ENCODE data around the gene DMAP1. TPM values are rescaled to one million over a fixed set of nuclear protein-coding genes. Genes with fewer than 3 reads are reported as not detected.
"Not testable (repeated sequence)": the region's sequence is repeated elsewhere in the genome, so short reads cannot be mapped to it uniquely, and the experiment has no call there.

DMAP1 gene, protein sequence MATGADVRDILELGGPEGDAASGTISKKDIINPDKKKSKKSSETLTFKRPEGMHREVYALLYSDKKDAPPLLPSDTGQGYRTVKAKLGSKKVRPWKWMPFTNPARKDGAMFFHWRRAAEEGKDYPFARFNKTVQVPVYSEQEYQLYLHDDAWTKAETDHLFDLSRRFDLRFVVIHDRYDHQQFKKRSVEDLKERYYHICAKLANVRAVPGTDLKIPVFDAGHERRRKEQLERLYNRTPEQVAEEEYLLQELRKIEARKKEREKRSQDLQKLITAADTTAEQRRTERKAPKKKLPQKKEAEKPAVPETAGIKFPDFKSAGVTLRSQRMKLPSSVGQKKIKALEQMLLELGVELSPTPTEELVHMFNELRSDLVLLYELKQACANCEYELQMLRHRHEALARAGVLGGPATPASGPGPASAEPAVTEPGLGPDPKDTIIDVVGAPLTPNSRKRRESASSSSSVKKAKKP
- total RNA-seq (2014; rRNA removed; shearing (Covaris generic); ENCODE audit: low replicate concordance), result 16.6 and 40.4 TPM in 2 replicates

DNA sequence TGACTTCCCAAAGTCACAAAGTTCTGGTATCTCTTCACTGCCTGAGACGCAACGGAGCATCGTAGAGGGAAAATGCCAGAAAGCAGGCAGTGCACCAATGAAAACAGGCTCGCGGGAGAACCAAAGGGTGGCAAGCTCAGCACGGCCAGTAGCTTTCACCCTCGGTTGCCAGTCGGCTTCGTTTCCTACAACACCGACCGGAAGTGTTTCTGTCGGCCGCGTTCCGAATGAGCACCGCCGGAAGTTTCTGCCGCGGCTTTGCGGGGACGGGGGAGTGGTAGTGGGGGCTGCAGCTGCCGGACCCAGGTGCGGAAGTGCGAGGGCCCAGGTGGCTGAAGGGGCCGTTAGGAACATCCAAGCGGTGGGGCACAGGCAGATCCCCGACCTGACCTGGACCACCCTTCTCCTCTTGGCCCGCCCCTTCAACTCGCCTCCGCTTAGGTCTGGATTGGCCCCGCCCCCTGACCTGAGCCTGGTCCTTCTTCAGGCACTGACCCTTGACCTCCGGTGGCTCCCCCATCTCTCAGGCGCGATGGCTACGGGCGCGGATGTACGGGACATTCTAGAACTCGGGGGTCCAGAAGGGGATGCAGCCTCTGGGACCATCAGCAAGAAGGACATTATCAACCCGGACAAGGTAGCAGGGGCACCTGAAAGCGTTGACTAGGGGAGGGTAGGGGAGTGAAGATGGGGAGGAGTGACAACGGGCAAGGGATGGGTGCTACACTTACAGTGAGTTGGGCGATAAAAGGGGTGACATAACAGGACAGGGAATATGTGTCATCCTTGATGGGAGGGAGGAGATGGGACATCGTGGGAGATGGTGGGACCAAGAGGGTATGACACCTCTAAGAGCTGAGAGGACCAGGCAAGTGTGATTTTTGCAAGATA is at the start of gene DMAP1:
DMAP1 (plus strand) TSS at position 250 of the 891 bp plus-strand sequence; CDS start at position 533, 283 bp downstream.
- H3K9me3 ChIP-seq (ENCODE audit: low read length), result no peaks in the 10 kb centered on the region
- peak within 1 kb of the TSS; percentile 75 for H2AFZ ChIP-seq (ENCODE audit: low read length)
- H3K9ac ChIP-seq (ENCODE audit: low read length), result peak within 1 kb of the TSS; percentile 87
- H3K4me3 ChIP-seq (ENCODE audit: low read length), result peak within 1 kb of the TSS; percentile 93
- peaks cover 11% of the 10 kb centered on the region for H3K79me2 ChIP-seq (ENCODE audit: low read length)
- peak; percentile 97 for DNase-seq
- peaks cover 21% of the 10 kb centered on the region for H3K4me1 ChIP-seq (ENCODE audit: low read length)
- H3K36me3 ChIP-seq (ENCODE audit: insufficient read depth, low read length), result peaks cover 11% of the 10 kb centered on the region; the same call in 1 of the 2 replicates
- no peaks in the 10 kb centered on the region for H4K20me1 ChIP-seq (ENCODE audit: insufficient read depth, low read depth, low read length)
- peak within 1 kb of the TSS; percentile 91 for H3K4me2 ChIP-seq (ENCODE audit: low read depth, low read length, poor library complexity, severe bottlenecking)
- H3K27me3 ChIP-seq (ENCODE audit: low read length), result no peaks in the 10 kb centered on the region
- H3K9me2 ChIP-seq (replicated peaks; ENCODE audit: insufficient read depth, low read length), result no peaks in the 10 kb centered on the region
- H3K27ac ChIP-seq (ENCODE audit: low read length), result peak within 1 kb of the TSS; percentile 37; the same call in 1 of the 2 replicates

DNA sequence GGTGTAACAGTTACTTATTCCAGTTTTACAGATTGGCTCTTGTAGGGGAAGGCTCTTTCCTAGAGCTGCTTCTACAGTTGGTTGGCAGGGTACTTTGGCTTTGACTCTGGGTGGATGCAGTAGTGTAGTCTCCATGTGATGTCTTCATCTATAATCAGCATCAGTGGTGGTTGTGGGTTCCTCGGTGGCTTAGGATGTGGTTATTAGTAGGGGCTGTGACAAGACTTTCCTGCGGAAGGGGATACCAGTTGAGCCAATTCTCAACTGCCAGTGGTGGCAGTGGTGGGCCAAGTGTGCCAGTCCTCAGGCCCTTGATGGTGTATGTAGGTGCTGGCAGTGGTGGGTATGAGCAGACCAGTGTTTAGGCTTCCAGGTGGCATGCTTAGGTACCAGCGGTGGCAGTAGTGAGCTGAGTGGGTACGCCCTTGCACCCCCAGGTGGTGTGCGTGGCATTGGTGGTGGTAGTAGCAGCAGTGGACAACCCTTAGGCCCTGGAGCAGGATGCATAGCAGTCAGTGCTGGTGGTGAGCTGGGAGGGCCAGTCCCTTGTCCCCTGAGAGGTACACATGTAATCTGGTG is 44.7 kb upstream of the DMAP1 start:
- Histone ChIP-seq H3K4me2 (ENCODE audit: low read depth, low read length, poor library complexity, severe bottlenecking) (no peak overlapping the region), H3K79me2 (ENCODE audit: low read length) (no peaks in the 10 kb centered on the region), H3K9ac (ENCODE audit: low read length) (no peak overlapping the region), H3K4me1 (ENCODE audit: low read length) (no peaks in the 10 kb centered on the region), H3K36me3 (ENCODE audit: insufficient read depth, low read length) (no peaks in the 10 kb centered on the region), H3K4me3 (ENCODE audit: low read length) (no peak overlapping the region), H3K27ac (ENCODE audit: low read length) (no peak overlapping the region), H3K9me3 (ENCODE audit: low read length) (peaks cover 3% of the 10 kb centered on the region; the same call in 1 of the 2 replicates), H3K27me3 (ENCODE audit: low read length) (no peaks in the 10 kb centered on the region), H2AFZ (ENCODE audit: low read length) (no peak overlapping the region), H4K20me1 (ENCODE audit: insufficient read depth, low read depth, low read length) (no peaks in the 10 kb centered on the region), H3K9me2 (replicated peaks; ENCODE audit: insufficient read depth, low read length) (no peaks in the 10 kb centered on the region)
- DNase-seq, result no peak

DNA sequence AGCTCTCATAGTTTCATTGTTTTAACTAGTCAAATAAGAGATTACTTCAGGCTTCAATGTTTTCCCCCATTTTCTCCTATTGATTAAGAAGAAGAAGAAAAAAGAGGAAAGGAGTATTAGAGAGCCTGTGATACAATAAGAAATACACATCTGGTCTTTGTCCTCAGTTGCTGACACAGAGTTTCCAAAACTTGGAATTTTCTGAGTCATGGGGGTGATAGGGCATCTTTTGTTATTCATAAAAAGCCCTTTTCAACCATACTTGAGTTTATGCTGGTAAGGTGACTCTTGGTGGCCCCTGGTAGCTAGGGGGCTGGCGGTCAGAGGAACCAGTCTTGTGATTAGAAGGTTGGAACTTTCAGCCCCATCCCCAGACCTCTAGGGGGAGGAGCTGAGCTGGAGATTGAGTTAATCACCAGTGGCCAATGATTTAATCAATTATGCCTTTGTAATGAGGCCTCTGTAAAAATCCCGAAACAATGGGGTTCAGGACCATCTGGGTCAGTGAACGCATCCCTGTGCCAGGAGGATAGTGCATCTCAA is 42.9 kb upstream of the DMAP1 start:
- Histone ChIP-seq H3K79me2 (ENCODE audit: low read length) (no peaks in the 10 kb centered on the region), H3K9ac (ENCODE audit: low read length) (no peak overlapping the region), H3K36me3 (ENCODE audit: insufficient read depth, low read length) (no peaks in the 10 kb centered on the region), H3K27ac (ENCODE audit: low read length) (no peak overlapping the region), H3K27me3 (ENCODE audit: low read length) (no peaks in the 10 kb centered on the region), H2AFZ (ENCODE audit: low read length) (no peak overlapping the region), H3K9me3 (ENCODE audit: low read length) (peaks cover 3% of the 10 kb centered on the region; the same call in 1 of the 2 replicates), H3K9me2 (replicated peaks; ENCODE audit: insufficient read depth, low read length) (no peaks in the 10 kb centered on the region), H3K4me2 (ENCODE audit: low read depth, low read length, poor library complexity, severe bottlenecking) (no peak overlapping the region), H4K20me1 (ENCODE audit: insufficient read depth, low read depth, low read length) (no peaks in the 10 kb centered on the region), H3K4me3 (ENCODE audit: low read length) (no peak overlapping the region), H3K4me1 (ENCODE audit: low read length) (no peaks in the 10 kb centered on the region)
- DNase-seq, result no peak

DNA sequence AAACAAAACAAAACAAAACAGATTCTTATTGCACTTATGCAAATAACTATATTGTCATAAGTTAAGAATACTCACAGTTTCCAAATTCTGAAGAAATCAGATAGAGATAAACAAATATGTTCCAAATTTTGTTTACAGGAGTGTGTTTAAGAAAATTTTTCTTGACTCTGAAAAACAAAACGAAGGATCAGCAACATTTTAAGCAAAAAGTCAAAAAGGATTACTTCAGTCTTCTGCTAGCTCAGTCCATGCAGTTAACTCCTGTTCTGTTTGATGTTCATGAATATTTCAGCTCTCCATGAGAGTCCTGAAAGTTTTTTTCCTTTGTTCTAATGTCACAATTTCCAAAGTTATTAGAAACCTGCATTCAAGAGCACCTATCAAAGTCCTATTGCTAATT is 38.6 kb upstream of the DMAP1 start:
- H3K27ac ChIP-seq (ENCODE audit: low read length), result no peak overlapping the region
- H3K79me2 ChIP-seq (ENCODE audit: low read length), result no peaks in the 10 kb centered on the region
- DNase-seq, result no peak
- no peaks in the 10 kb centered on the region for H3K9me3 ChIP-seq (ENCODE audit: low read length)
- no peaks in the 10 kb centered on the region for H4K20me1 ChIP-seq (ENCODE audit: insufficient read depth, low read depth, low read length)
- no peak overlapping the region for H3K9ac ChIP-seq (ENCODE audit: low read length)
- H3K4me1 ChIP-seq (ENCODE audit: low read length), result no peaks in the 10 kb centered on the region
- no peak overlapping the region for H3K4me2 ChIP-seq (ENCODE audit: low read depth, low read length, poor library complexity, severe bottlenecking)
- H3K36me3 ChIP-seq (ENCODE audit: insufficient read depth, low read length), result no peaks in the 10 kb centered on the region
- no peak overlapping the region for H3K4me3 ChIP-seq (ENCODE audit: low read length)
- no peaks in the 10 kb centered on the region for H3K27me3 ChIP-seq (ENCODE audit: low read length)
- H2AFZ ChIP-seq (ENCODE audit: low read length), result no peak overlapping the region
- no peaks in the 10 kb centered on the region for H3K9me2 ChIP-seq (replicated peaks; ENCODE audit: insufficient read depth, low read length)

DNA sequence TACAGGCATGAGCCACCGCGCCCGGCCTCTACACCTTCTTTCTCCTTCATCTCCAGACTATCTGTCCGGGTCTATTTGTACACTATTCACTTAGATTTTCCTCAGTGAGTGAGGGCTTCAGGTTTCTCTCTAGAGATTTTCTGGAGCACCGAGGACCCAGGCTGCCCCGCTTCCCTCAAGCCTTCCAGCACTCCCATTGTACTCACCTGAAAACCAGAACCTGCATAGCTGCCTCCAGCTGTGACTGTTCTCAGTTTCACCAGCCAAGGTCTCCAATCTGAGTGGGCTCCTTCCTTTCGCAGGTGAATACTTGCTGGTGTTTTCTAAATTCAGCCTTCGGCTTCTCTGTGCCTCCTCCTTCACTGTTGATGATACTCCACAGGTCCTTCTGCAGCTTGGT is 12.9 kb upstream of the DMAP1 start:
- Histone ChIP-seq H4K20me1 (ENCODE audit: insufficient read depth, low read depth, low read length) (no peaks in the 10 kb centered on the region), H3K4me3 (ENCODE audit: low read length) (no peak overlapping the region), H3K27ac (ENCODE audit: low read length) (no peak overlapping the region), H3K27me3 (ENCODE audit: low read length) (no peaks in the 10 kb centered on the region), H3K4me1 (ENCODE audit: low read length) (no peaks in the 10 kb centered on the region), H3K79me2 (ENCODE audit: low read length) (no peaks in the 10 kb centered on the region), H2AFZ (ENCODE audit: low read length) (no peak overlapping the region), H3K9me3 (ENCODE audit: low read length) (no peaks in the 10 kb centered on the region), H3K9ac (ENCODE audit: low read length) (no peak overlapping the region), H3K36me3 (ENCODE audit: insufficient read depth, low read length) (no peaks in the 10 kb centered on the region), H3K9me2 (replicated peaks; ENCODE audit: insufficient read depth, low read length) (no peaks in the 10 kb centered on the region), H3K4me2 (ENCODE audit: low read depth, low read length, poor library complexity, severe bottlenecking) (no peak overlapping the region)
- DNase-seq, result no peak

DNA sequence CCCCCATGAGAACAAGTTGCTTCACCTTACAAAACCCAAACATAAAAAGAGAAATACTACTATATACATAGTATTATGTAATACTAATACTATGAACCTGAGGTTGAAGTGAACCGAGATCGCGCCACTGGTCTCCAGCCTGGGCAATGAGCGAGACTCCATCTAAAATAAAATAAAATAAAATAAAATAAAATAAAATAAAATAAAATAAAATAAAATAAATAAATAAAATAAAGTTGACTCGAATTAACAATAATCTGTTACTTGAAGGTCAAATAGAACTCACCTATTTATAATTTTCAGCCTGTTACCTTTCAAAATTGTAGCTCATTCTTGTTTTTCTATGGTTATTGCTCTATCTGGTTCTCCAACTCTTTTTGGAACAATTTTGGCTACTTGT is 6.7 kb upstream of the DMAP1 start:
- not testable (repeated sequence) for H3K27ac ChIP-seq (ENCODE audit: low read length); H3K36me3 ChIP-seq (ENCODE audit: insufficient read depth, low read length); H3K79me2 ChIP-seq (ENCODE audit: low read length); H3K4me2 ChIP-seq (ENCODE audit: low read depth, low read length, poor library complexity, severe bottlenecking); H3K9me2 ChIP-seq (replicated peaks; ENCODE audit: insufficient read depth, low read length); H3K4me3 ChIP-seq (ENCODE audit: low read length); H4K20me1 ChIP-seq (ENCODE audit: insufficient read depth, low read depth, low read length); H3K9me3 ChIP-seq (ENCODE audit: low read length); H2AFZ ChIP-seq (ENCODE audit: low read length); H3K27me3 ChIP-seq (ENCODE audit: low read length); DNase-seq; H3K4me1 ChIP-seq (ENCODE audit: low read length); H3K9ac ChIP-seq (ENCODE audit: low read length)

DNA sequence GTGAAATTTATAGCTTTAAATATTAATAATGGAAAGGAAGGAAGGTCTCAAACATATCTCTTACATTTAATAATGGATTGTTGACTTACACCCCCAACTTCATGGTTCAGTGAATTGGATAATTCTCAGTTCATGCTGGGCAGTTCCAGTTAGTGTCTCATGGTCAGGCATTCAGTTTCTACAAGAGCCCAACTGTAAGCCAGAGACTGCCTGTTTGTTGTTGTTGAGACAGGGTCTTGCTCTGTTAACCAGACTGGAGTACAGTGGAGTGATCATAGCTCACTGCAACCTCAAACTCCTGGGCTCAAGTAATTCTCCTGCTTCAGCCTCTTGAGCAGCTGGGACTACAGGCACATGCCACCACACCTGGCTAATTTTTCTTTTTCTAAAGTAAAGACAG is 5.0 kb upstream of the DMAP1 start:
- Histone ChIP-seq H3K36me3 (ENCODE audit: insufficient read depth, low read length) (no peaks in the 10 kb centered on the region), H3K4me3 (ENCODE audit: low read length) (no peak overlapping the region), H3K27me3 (ENCODE audit: low read length) (no peaks in the 10 kb centered on the region), H3K4me1 (ENCODE audit: low read length) (peaks cover 13% of the 10 kb centered on the region), H3K79me2 (ENCODE audit: low read length) (no peaks in the 10 kb centered on the region), H3K9me3 (ENCODE audit: low read length) (no peaks in the 10 kb centered on the region), H3K27ac (ENCODE audit: low read length) (no peak overlapping the region), H3K9ac (ENCODE audit: low read length) (no peak overlapping the region), H2AFZ (ENCODE audit: low read length) (no peak overlapping the region), H3K9me2 (replicated peaks; ENCODE audit: insufficient read depth, low read length) (no peaks in the 10 kb centered on the region), H3K4me2 (ENCODE audit: low read depth, low read length, poor library complexity, severe bottlenecking) (no peak overlapping the region), H4K20me1 (ENCODE audit: insufficient read depth, low read depth, low read length) (no peaks in the 10 kb centered on the region)
- DNase-seq, result no peak

Measured in Karpas-422 (cell line).